Measurements from ENCODE around the gene STK40.

The STK40 gene, protein sequence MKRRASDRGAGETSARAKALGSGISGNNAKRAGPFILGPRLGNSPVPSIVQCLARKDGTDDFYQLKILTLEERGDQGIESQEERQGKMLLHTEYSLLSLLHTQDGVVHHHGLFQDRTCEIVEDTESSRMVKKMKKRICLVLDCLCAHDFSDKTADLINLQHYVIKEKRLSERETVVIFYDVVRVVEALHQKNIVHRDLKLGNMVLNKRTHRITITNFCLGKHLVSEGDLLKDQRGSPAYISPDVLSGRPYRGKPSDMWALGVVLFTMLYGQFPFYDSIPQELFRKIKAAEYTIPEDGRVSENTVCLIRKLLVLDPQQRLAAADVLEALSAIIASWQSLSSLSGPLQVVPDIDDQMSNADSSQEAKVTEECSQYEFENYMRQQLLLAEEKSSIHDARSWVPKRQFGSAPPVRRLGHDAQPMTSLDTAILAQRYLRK

DNA sequence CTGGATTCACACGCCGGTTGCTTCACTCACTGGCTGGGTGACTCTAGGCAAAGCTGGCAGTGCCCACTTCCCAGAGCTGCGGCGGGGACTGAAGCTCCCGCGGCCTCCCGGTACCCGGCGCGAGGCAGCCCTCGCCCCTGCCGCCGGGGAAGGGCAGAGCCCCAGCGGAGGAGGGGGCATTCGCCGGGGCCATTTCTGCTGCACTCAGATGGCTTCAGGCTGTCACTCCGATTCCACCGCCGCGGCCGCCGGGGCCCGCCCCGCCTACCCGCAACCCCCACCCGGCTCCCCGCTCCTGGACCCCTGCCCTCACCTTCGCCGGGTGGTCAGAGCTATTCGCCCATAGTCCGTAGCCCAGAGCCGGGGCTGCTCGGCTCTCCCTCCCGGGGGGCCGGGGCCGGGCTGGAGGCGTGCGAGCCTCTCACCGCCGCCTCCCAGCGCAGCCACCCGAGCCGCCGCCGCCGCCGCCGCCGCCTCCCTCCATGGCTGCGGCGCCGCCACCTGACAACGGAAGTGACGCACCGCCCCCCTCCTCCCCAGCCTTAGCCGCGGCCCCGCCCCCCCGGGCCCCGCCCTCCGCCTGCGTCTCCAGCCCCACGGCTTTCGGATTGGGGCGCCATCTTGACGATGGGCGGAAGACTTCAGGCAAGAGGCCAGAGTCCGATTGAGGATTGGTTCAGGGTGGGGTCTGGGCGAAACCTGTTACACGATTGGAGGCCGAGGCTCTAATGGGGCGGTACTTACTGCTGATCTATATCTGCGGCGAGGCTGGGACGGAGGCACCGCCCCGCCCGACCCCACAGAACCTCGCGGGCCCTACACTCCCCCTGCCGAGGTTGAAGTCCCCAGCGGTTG, at the start of gene STK40:
Gene STK40 (minus strand): TSS at position 515 of the 855 bp plus-strand sequence. CDS start 24,592 bp downstream, outside the sequence.
- DNase-seq = peak; percentile 98

DNA sequence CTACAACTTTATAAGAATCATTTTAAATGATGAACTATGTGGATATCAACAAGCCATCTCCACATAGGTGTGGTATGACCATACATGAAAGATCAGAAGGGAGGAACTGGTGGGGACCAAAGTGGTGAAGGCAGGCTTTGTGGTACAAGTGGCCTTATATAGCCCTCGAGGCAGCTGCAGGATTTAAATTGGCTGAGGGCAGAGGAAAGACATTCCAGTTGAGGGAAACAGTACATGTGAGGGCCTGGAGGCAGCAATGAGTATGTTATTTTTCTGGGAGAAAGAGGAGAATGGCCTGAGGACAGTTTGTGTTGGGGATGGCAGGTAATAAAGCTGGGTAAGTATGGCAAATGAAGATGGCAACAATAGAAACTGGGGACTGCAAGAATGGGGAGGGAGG, 47.4 kb upstream of the STK40 start:
- no peak for DNase-seq

DNA sequence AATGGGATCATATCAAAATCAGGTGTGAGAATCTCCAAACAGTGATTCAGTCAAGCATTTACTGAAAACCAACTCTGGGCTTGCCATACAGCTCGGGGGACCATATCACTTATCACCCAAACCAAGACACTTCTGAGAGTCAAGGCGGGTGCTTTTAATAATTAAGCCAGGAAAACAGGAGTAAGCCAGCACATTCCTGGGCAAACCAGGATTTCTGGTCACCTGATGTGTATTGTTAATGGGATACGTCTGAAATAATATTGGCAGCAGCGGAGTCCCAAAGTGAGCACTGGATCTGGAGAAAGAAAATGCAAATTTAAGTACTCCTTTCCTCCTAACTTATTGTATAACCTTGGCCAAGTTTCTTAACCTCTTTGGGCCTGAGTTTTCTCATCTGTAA, 46.9 kb upstream of the STK40 start:
- DNase-seq = no peak

DNA sequence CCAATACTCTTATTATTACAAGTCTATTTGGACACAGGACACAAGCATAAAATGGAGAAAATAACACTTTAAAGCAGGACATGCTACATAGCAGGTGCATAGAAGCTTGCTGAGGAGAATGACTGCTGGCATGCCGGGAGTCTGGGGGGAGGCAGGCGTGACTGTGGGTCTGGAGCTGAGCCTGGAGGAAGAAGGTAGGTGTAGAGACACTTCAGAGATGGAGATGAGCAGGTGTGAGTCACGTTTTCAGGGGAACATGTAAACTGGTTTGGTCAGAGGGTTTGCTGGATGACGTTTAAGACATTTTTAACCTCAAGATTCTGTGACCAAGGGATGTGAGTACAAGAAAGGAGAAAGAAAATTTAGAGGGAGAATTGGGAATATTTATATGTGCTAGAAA, 40.1 kb upstream of the STK40 start:
- no peak for DNase-seq

DNA sequence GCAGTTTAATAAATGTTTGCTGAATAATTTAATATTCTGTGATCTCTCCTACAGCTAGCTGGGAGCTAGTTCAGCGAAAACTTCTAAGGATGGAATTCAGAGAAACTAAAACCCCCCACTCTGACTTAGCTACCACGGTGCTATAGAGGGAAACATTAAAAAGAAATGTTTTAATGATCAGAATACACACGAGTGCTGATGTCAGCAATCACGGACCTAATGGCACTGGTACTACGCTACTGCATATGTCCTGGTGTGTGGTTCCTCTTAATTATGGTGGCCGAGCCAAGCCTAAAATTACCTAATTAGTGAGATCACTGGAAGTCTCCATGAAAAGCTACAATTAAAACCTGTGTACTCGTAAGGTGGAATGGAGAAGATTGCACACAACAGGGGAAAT, 35.9 kb upstream of the STK40 start:
- no peak for DNase-seq

DNA sequence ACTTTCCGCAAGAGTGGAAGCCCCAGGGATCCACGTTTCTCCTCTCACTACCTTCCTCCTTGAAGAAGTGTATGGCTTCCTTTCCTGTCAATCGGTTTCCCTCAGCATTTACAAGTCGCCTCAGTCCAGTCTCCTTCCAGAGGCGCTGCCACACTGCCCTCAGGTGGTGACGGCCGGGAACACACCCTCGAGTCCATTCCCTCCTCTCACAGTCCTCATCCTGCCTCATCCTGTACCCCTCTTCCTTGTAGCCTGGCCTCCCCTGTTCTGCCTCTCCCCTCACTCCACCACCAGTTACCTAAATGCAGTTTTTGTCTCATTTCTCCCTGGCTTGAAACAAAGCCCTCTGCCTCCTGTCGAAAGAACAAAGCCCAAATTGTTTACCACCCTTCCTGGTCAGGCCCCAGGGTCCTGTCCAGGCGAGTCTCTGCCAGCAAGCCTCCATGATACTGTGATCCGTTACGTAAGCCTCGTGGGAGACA, 35.2 kb upstream of the STK40 start:
- DNase-seq = peak; percentile 74

DNA sequence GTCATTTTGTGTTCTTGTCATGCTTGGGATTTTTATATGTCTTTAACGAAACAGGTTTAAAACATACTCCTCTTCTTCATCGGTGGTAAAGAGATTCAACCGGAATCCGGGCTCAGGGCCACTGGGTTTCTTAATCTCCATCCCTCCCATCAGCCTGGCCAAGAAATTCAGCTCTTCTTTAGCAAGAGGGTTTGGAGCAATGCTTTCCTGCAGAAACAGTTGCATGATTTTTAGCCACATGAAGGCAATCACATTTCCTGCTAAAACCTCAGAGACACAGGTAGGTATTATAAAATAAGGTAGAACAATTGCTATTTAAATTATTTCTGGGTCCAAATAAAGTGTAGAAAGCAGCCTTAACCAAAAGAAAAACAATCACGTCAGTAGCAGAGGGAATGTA, 34.7 kb upstream of the STK40 start:
- no peak for DNase-seq

DNA sequence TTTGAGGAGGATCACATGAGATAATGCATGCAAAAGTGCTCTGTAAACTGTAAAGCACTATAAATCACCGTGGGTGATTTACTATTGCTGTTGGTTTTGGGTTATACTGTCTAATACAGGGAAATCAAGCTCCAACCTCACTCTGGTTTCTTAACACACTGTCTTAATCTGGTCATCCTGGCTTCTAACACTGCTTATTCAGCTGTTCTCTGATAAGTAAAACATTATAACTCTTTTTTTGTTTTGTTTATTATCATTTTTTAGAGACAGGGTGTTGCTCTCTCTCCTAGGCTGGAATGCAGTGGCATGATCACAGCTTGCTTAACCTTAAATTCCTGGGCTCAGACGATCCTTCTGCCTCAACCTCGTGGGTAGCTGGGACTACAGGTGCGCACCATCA, 33.8 kb upstream of the STK40 start:
- no peak for DNase-seq

DNA sequence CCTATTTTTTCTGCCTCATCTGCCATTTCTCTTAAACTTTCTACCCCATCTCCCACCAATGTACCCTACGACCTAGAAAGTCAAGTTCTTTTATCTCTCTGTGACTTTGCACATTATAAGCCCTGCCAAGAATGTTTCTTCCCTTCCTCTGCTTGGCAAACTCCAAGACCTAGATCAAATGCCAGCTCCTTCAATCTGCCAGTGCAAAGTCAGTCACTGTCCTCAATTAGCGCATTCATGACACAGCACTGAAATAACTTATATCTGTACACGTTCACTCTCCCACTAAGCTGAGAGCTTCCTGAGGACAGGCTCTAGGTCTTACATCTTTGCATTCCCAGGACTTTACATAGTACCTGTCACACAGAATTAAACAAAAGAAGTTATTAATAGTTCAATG, 33.4 kb upstream of the STK40 start:
- DNase-seq = no peak

DNA sequence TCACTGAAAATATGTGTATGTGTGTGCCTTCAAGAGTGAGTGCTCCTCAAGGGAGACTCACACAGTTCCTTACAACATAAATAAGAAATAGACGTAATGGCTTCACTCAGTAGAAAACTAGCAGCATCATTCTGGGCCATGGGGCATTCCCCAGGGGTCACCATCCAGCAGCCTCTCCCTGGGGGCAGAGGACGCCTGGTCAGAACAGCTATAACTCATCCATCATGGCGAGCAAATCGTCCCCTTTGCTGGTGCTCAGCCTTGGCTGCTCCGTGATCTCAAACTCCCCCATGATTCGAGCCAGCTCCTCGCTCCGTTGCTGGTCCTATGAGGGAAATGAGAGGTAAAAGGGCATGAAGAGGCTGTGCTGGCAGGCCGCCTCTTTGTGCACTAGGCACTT, 32.2 kb upstream of the STK40 start:
- DNase-seq = no peak

DNA sequence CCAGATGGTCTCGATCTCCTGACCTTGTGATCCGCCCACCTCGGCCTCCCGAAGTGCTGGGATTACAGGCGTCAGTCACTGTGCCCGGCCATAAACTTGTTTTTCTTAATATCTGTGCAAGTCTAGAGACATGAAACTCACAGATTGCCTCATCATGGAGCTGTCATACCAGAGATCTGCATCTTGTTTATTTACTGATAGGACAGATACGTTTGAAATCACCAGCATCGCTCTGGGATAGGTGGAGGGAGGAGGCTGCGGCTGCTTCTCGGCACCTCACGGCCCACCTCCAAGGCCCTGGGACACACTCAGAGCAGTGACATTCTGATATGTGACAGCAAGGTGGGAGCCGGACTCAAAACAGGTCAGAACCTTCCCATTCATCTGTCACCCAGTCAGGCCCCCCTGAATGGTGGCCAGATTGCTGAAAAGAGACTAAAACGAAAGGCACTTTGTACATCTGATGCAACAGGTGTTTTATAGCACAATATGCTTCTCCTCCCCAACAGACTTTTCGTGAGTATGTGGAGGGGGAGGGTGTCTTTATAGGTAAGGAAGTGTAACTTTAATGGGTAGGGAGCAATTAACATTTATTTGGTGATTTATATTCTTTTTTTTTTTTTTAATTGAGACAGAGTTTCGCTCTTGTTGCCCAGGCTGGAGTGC, 30.1 kb upstream of the STK40 start:
- no peak for DNase-seq

DNA sequence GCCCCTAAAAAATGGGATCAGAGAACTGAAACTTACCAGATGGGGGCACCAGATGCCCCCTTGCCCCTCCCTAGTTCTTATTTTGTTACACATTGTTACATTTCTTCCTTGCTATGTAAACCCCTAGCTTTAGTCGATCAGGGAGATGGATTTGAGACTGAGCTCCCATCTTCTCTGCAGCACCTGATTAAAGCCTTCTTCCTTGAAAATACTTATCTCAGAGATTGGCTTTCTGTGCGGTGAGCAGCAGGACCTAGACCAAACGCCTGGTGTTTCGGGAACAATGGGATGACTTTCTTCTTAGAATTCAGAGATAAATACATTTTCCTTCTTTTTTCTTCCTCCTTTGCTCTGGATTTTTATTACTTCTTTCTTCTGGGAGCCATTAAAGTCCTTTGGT, 28.7 kb upstream of the STK40 start:
- no peak for DNase-seq

DNA sequence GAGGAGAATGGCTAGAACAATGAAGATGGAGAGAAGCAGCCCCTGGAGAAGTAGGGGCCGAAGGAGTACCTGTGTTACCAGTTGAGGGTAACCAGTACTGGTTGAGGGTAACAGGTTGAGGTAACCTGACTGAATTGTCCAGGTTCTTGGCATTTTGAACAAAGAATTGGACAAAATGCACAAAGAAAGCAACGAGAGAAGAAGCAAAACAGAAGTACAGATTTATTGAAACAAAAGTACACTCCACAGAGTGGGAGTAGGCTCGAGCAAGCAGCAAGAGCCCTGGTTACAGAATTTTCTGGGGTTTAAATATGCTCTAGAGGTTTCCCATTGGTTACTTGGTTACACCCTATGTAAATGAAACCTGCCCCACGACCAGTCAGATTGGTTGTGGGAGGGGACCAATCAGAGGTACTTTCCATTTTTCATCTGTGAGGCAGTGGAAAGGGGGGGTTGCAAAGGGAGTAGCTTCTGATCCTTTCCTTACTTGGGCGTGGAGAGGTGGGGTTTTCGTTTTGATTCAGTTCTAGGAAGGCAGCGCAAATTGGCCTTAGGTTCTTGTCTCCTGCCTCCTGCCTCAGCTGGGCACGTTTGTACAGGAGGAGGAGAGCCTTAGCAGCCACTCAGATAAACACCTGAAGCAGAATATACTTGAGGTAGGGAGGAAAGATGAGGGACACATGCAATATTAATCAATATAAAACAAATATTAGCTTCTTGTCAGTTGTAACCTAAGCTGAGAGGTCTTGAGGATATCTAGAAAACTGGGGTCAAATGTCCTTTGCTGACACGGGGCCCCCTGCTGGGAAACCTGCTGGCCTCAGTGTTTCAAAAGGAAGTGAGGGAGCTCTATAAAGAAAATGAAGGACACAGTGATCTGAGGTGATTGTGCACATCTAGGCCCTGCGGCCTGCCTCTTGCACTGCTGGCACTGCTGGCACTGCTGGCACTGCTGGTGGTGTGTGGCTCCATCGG, 26.2 kb upstream of the STK40 start:
- DNase-seq = peak; percentile 46

DNA sequence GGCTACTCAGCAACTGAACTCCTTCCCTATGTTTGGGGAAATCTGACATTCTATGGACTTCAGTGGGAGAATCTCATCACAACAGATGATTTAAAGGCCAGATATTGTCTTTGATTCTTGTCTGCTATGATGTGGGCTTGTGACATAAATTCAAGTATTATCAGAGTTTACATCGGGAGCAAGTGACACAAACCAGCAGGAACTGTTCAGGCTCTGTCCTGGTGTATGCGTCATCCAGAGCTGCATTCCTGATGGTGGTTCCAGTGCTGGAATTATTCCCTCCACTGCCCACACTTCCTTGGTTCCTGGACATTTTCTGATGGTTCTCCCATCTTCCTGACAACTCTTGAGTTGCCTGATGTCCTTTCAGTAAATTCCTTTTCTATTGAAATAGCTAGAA, 22.8 kb upstream of the STK40 start:
- no peak for DNase-seq

DNA sequence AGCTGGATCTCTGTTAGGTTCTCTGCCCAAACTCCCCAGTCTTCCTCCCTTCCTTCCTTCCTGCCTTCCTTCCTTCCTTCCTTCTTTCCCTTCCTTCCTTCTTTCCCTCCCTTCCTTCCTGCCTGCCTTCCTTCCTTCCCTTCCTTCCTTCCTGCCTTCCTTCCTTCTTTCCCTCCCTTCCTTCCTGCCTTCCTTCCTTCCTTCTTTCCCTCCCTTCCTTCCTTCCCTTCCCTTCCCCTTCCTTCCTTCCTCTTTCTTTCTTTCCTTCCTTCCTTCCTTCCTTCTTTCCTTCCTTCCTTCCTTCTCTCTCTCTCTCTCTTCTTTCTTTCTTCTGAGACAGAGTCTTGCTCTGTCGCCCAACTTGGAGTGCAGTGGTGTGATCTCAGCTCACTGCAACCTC, 20.7 kb upstream of the STK40 start:
- no peak for DNase-seq

DNA sequence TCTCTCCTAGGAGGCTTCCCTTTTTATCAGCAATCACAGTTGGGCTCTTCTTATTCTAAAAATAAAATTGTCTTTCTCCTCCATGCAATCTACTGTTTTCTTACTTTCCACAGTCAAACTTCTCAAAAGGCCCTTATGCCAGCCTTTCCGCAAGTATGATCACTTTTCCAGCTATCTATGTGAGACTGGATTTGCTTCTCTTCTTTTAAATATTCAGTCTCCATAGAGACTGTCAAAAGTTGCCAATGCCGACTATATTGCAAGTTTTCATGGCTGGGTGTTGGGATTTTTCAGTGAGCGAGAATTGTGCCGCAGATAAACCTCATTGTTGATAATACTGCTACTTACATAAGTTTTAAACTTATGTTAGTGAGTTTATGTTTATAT, 16.8 kb upstream of the STK40 start:
- DNase-seq = no peak

DNA sequence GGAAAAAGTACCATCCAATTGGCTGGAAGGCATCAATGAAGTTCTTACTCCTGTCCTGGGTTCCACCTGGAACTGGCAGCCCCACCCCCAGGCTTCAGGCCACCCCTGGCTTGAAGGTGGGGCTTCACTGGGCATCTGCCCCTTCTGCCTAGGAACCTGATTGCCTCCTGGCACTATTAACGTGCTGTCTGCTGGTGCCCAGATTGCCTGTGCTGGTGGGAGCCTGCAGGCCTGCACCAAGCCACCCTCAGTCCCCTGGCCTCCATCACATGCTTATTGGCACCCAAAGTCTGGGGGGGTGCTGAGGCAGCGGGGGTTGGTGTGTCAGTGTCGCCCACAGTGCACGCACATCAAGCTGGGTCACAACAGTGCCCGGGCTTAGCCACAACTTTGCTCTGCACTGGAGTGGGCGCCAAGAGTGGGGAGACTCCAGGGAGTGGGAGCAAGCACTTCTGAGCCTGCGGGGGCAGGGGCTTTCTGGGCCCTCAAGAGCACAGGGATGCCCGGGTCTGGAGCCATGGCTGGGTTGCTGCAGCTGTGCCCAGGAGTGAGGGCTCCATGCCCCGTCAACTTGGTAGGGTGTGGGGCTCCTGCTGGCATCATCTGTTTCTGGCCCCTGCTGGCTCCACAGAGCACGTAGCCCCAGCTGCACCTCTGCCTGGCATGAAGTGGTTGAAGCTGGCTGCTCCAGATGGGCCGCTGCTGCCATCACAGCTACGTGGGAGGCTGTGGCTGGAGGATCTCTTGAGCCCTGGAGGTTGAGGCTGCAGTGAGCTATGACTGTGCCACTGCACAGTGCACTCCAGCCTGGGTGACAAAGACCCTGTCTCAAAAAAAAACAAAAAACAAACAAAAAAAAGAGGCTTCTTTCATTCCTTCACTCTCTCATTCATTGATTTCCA, 16.1 kb upstream of the STK40 start:
- no peak for DNase-seq

DNA sequence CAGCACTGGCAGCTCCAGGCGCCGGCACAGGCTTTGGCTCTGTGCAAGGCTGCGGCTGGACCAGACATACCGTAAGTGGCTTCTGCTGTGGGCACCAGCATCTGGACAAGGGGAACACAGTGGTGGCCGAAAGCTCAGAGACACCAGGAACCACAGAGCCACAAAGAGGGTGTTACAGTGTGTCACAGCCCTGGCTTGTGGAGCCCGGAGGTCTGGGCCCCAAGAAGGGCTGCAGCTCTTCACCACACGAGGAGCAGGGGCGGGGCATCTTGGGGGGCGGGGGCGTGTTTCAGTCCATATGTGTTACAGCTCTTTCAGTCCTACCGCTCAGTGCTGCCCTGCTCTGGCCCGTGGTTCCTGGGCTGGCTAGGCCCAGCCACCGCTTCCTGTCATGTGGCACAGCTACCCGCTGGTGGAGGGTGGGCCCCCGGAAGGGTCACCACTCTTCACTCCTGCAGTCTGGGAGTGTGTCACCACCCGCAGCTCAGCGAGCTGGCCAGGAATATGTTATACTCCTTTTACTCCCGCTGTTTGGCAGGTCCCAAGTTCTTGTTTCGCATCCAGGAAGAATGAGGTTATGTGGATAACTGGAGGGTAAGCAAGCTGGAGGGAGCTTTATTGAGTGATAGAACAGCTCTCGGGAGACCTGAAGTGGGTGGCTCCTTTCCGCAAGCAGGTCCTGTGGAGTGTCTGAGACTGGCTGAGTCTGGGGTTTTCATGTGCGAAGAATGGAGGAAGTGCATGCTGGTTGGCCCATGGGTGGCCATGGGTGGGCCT, 15.3 kb upstream of the STK40 start:
- no peak for DNase-seq

DNA sequence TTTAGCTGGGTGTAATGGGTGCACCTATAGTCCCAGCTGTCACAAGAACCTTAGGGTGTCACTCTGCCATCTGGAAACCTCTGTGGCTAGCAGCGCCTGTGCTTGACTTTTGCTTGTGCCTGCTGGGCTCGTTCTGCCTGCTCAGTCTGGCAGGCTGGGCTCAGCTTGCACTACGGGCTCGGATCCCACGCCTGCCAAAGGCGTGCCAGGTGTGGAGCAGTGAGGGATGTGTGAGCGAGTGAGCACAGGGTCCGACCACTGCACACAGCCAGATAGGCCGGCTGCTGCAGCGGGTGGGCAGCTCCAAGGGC, 14.7 kb upstream of the STK40 start:
- no peak for DNase-seq

DNA sequence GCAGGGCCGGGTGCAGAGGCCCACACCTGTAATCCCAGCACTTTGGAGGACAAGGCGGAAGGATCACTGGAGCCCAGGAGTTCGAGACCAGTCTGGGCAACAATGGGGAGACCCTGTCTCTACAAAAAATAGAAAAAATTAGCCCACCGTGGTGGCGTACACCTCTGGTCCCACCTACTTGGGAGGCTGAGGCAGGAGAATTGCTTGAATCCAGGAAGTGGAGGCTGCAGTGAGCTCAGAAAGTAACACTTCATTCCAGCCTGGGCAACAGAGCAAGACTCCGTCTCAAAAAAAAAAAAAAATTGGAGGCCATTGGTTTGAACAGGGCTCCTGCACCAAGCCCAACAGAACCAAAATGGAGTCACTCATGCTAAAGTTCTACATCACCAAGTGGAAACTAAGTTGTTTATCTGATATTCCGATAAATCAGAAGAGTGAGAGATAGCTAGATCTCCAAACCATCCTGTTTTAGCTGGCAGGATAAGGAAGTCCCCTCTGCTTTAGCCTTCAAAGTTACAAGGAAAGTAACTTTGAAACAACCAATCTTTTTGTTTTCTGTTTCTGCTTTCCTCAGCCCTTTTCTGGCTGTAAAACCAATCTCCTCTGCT, 12.8 kb upstream of the STK40 start:
- DNase-seq = no peak

Measured in GDM1 (cell line).